NCI-H526 treated with DMSO at 0.1 percent for 48 hours (cell line): ENCODE data around the gene MIPEP.
"Not testable (repeated sequence)": the region's sequence is repeated elsewhere in the genome, so short reads cannot be mapped to it uniquely, and the experiment has no call there.

Source experiments
- DNase-seq: peaks from one replicate; lab custom pipeline; 2025; lab: John Stamatoyannopoulos, UW

Gene MIPEP

DNA sequence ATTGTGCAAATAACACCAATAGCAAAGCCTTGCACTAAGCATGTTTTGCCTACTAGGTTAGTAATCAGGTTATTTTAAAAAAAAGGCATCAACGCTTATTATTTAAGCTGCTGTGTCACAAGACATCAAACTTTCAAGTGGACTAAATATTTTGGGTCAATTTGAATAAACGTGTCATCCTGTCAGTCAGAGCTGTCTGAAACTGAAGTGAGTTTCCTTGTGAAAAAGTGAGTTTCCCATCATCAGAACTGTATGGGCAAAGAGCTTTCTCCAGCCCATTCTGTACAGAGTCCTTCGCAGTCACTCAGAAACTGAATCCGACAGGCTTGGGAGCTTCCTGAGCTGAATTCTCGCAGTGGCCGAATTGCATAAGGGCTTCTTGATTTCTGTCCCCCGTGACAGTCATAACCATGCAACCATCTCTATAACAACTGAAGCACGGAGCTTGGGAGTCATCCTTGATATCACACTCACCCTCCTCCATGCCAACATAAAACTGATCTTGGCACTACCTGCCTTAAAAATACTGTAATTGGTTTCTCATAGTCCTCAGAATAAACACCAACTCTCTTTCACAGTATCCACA is 139.8 kb downstream of the MIPEP start:
- no peak for DNase-seq

DNA sequence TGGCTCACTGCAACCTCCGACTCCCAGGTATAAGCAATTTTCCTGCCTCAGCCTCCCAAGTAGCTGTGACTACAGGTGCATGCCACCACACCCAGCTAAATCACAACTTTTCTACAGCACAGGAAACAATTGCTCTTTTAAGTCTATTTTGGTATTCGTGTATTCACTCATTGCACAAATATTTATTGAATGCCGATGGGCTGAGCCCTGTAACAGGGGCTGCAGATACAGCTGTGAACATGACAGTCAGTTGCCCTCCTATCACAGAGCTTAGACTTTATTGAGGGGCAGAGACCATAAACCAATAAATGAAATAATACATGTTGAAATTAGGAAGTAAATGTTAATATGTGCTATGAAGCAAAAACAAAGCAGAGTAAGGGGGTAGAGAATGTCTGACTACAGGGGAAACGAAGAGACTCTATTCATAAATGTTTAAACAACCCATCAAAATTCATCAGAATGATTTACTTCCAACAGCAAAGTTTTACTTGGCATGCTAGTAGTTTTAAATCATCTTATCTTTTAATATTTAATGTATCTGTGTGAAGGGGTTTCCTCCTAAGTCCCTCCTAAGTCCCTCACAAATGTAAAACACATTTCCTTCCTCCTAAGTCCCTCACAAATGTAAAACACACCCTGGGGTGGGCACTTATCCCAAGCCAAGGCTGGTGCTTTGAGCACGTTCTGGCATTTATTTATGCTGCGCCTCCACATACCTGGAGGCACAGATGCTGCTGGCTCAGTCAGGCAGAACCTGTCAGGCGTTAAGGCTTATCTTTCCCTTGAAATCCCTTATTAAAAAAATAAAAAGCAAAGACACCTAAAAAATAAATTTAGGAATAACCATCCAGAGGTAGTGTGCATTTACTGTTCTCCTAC is 140.8 kb downstream of the MIPEP start:
- no peak for DNase-seq

DNA sequence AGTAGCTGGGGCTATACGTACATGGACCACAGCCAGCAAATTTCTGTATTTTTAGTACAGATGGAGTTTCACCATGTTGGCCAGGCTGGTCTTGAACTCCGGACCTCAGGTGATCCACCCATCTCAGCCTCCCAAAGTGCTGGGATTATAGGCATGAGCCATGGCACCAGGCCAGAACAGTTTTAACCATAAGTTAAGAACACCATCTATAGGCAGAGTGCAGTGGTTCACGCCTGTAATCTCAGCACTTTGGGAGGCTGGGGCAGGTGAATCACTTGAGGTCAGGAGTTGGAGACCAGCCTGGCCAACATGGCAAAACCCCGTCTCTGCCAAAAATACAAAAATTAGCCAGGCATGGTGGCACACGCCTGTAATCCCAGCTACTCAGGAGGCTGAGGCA is 143.1 kb downstream of the MIPEP start:
- DNase-seq, result not testable (repeated sequence)

DNA sequence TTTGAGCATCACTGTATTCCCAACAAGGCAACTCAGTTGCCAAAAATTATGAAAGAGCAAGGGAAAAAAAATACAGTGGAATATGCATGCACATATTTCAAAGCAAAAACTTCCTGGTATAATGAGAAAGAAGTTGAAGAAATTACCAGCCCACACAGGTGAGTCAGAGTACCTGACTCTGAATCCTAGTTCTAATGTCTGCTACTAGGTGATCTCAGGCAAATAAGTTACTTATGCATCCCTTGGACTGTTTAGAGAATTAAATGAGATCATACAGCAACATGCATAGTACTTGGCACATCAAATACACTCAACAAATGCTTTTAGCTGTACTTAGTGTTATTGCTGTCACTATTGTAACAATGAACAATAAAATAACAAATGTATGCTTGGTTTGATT is 144.9 kb downstream of the MIPEP start:
- DNase-seq, result no peak

DNA sequence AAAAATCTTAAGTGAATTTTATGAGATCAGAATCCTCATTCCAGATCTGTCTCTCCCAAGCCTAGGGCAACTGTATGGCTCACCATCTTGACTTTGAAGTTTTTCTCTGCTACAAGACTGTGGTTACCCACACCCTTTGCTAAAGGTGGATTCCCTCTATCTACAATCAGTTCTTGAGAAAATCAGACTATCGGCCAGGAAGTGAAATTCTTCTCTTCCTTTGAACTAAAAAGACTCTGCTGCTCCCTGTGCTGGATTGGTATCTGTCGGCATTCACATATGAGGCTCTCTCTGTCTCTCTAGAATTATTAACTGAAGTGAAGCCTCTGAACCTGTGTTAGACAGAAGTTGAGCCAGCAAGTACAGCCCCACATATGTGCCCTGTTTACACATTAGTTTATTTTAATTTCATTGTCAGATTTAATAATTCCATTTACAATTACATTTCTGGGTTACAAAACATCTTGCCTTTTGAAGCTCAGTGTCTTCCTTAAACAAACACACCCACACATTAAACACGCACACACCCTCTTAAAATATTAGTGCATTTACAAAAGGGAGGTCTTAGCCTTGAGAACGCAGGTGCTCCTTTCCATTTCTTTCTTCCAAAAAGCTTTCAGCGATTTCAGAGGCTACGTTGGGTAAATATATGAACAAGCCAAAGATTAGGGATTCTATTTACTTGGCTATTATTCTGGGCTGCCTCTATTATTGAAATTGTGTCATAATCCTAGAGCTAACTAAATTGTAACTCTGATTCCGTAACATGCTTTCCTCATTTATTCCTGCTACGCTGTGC is 145.7 kb downstream of the MIPEP start:
- DNase-seq, result no peak

DNA sequence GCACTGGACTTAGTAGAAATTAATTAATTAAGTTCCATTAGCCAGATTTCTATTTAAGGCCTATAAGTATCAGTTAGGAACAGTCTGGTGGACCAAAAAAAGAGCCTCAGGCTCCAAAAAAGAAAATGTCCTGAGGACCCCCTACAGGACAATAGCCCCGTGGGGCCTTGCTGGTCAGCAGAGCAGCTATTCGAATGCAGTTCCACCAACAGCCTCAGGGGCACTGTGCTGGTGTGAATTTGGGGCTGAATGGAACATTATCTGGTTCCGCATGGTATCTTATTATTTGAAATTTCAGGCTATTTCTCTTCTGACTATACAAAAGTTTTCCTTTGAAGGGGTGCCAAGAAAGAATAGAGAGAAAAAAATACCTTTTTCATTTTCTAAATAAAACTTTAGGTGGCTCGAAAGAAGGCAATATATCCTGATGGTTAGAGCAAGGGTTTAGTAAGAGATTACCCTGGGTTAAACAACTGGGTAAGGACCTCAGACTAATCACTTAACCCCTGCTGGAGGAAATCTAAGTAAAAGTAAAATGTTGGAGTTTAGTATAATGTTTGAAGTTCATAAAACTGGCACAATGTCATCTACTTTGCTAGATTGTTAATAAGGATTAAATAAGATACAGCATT is 147.2 kb downstream of the MIPEP start:
- no peak for DNase-seq

DNA sequence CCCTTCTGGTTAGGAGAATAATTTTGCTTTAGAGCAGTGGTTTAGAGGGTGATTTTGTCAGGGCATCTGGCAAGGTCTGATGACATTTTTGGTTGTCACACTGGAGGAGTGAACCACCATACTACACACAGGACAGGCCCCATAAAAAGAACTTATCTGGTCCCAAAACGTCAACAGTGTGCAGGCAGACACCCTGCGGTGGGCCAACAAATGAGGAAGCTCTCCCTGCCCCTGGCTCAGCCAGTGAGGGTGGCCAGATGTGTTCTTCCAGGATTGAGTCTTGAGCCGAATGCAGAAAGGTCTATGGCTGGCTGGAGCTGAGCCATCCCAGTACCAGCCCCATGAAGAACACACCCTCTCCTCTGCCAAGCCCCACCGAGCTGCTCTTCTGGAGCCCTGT is 149.2 kb downstream of the MIPEP start:
- no peak for DNase-seq

DNA sequence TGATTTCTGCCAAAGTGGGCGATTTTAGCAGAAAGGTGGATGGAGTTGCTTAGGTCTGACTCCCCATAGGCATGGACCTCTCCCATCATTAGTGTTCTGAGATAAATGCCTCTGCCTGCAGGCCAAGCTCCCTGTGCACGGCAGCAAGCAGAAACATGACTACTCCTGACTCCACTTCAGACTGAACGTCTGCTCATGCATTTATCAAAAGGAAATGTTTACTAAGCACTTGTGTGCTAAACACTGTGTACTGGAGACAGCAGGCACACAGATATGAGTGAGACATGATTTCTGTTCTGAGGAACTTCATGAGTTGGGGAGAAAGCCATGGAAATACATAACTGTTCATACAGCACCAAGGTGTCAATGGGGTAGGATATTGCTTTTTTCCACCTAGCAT is 149.6 kb downstream of the MIPEP start:
- DNase-seq, result no peak

DNA sequence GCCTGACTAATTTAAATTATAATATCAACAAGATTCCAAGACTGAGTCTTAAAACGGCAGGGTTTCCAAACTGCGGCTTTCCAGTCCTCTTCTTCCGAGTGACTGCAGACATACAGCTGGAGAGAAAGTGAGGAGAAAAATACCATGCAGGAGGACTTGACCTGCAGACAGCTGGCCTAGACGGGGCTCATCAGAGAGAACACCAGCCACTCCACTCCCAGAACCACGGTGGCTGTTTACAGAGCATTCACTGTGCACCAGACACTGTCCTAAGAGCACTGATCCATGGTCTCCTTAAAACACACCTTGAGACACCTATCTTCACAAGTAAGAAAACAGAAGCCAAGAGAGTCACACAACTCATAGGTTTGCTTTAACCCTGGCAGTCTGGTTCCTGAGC is 152.7 kb downstream of the MIPEP start:
- DNase-seq, result no peak

DNA sequence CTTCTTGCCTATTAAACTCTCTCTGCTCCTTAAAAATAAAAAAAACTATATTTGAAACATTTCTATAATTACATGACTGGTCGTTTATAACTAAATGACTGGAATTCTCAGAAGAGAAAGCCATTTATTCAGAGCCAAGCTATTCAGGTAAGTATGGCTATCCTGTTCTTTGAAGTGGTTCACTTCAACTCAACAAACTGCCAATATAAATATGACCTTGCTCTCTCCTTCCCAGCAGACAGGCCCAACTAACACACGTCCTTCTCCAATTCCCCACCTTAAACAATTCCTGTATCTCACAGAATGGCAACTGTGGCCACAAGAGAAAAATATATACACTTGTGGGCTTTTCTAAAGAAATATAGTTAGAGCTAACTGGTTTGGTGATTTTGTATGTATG is 153.9 kb downstream of the MIPEP start:
- DNase-seq, result no peak

DNA sequence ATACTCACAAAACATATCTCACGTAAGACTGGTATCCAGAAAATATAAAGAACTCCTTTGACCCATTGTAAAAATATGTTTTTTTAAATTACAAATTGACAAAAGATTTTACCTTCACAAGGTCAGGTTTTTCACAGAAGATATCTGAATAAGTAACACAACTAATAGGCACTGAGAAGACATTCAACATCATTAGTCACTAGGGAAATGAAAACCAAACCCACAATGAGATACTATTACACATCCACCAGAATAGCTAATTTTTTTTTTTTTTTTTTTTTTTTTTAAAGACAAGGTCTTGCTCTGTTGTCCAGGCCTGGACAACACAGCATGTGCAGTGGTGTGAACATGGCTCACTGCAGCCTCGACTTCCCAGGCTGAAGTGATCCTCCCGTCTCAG is 157.5 kb downstream of the MIPEP start:
- no peak for DNase-seq

DNA sequence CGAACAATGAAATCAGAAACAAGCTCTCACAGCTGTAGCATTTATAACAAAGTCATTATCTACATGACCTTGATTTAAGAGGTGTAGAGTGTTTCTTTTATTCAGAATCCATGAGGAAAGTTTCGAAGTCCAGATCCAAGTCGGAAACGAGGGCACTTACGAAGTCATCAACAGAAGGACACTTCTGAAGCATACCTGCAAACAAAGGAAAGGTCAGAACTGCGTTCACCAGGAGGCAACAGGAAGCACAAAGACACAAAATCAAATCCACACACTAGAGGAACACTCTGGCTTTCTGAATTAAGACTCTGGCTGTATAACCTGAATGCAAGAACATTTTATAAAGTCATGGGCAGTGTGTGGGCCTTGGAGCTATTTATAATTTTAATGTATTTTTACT is 158.9 kb downstream of the MIPEP start:
- DNase-seq, result no peak

DNA sequence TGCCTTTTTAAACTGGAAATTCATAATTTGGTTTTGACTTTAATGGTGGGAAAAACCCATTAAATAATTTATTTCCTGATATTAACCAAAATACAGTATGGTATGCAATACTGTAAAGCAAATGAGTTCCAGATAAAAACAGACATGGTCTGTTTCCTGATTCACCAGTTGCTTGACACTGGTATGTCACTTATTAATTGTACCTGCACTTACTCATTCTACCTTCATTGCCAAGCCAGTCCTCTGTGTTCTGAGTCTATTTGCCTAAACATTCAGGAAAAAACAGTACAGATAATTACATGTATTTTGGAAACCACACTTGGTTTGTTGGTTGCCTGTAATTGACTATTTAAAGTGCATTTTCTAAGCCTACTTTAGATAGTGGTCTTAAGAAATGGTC is 159.7 kb downstream of the MIPEP start:
- DNase-seq, result no peak

DNA sequence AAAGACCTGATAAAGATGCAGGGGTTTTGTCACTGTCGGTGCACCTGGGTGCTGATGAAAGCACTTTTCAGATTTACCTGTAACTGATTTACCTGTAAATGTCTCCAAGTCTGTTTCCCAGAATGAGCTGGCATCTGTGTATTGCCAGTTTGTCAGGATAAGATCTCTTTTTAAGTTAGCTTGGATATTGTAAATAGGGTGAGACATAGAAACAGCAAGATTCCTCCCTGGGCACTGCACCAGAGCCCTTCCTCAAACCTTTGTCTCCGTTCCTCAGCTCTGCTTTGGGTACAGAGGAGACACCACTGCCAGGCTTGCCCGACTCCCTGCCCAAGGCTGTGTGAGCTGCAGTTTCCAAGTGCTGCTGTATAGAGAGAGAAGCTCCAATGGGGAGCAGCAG is 160.4 kb downstream of the MIPEP start:
- DNase-seq, result no peak

DNA sequence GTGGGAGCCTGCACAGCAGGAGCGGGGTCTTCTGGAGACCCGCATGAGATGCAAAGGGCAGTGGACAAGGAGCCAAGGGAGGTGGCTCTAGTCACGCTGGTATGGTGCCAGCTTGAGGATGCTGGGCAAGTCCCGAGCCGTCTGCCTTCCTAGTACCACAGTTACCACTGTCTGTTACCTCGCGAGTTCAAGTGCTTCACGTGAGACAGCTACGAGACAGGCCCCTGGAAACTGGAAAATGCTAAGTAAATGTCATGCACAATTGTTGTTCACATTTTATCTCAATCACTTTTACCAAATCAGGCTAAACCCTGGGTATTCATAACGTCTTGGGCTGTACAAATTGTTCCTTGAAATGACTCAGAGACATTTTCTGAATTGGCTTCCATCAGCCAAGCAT is 163.3 kb downstream of the MIPEP start:
- no peak for DNase-seq

DNA sequence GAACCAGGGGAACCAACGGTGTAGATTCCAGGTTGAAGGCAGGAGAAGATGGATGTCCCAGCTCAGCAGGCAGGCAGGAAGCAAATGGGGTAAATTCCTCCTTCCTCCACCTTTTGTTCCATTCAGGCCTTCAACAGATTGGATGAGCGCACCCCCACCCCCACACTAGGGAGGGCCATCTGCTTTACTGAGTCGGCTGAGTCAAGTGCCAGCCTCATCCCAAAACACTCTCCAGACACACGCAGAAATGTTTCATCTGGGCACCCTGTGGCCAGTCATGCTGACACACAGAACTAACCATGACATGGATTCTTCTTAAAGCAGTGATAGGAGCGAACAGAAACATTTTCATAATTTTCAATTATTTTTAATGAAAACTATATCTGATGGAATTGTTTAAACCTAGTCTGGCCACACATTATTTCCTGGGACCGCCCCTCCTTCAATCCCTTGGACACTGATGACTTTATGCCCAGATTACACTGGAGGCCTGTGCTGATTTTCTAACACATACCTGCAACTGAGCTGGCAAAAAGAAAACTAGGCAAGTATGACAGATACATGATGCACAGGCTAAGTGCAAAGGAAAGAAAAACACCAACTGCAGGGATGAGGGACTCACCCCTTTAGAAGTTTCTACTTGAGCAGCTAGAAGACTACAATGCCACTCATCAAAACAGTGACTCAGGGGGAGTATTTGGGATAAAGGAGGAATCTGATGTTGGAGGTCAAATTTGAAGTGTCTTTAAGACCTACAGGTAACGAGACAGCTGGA is 164.8 kb downstream of the MIPEP start:
- no peak for DNase-seq

DNA sequence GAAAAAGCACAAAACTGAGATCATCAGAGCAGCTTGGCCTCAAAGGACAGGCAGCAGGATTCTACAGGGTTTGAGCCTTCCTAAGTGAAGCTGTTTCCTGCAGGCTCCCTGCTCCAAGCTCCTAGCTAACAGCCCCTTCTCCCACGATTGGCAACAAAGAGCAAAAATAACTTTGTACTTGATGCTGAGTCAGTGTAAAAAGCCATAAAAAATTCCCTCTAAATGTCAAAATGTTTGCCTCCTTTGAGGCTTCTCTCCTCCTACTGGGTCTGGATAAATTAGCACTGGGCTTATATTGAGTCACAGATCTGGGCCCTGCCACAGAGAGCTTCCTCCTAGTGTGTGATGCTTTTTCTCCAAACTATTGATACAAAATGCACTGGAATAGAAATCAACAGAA is 165.7 kb downstream of the MIPEP start:
- DNase-seq, result no peak

DNA sequence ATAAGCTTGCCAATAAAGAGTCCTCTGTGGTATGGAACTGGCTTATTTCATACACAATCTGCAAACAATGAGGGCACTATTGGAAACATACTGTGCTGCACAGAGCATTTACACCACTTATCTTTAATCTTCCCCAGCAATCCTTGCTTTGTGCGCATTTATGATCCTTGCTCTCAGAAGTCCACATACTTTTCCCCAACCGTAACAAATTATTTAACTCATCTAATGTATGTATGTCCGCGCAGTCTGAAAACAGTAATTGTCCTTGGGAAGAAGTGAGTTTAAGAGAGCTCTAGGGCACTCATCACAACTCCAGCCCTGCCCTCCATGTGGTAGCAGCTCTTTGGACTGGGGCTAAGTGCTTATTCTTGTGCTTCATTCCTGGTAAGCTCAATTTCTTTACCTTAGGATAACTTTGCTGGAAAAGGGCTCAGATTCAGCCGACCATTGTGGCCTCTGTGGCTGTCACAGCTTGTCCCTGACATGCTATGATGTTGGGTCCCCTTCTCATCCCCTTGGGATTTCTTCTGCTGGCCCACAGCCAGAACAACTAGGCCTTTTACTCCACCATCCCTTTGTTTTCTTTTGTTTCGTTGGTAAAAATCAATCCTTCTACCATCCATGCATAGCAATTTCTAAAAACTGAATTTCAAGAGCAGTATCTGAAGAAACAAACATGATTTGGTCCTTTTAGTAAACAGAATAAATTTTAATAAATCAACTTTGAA is 166.3 kb downstream of the MIPEP start:
- DNase-seq, result no peak

DNA sequence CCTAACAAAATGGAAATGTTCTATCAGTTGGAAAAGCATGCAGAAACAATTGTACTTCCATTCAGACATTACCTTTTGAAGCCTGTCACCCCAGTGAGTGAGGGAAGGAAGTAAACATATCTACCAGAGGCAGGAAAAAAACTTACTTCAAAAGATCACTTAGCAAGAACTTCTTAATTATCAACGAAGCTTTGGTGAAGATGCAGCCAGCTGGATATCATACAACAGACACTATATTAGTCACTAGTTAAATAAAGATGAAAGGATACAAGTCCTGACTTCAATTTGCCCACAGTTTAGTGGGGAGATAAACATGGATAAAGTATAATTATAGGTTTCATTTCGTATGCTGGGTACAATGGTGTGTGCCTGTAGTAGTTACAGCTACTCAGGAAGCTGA is 170.2 kb downstream of the MIPEP start:
- DNase-seq, result no peak

DNA sequence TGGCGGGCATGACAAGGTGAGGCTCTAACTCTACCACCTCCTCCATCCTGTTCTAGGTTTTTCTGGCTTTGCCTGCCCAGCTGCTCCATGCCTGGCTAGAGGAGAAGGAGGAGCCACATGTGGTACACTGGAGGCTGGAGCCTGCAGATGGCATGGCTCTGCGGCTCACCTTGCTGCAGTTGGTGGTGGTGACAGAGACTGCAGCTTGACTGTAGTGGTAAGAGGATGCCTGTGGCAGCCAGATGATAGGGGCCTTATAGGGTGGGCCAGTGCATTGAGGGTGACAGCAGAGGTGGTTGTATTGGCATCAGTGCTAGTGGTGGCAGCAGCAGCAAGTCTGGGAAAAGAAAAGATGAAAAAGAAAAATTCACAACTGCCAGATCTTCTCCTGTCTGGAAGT is 172.8 kb downstream of the MIPEP start:
- no peak for DNase-seq

DNA sequence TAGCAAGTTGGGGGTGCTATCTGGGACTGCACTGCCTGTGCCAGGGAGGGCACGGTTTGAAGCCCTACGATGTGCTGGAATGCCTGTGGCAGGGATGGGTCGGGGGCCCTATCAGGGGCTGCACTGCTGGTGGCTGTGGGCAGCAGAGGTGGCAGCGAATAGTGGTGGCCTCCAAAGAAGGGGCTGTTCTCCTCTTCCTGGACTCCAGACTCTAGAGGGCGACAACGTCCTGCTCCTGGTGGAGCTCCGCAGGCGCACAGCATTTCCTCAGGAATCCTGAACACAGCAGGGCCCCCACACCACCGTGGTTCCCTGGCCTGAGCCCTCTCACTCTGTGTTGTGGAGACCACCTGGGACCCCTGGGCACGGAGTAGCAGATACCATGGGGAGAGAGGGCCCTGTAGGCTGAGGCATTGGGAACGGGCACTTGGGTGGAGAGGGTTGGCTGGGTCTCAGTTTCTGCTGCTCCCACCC is 173.4 kb downstream of the MIPEP start:
- DNase-seq, result no peak
